Islet of Langerhans (tissue), 1 donor: Measurements from ENCODE around the gene SOD1.
"Not testable (repeated sequence)": the region's sequence is repeated elsewhere in the genome, so short reads cannot be mapped to it uniquely, and the experiment has no call there.

Experiments used
- FAIRE-seq: peaks from one replicate; lab custom pipeline; 2011; peaks lifted over from hg19 to GRCh38; lab: Jason Lieb, UNC

Gene SOD1

GRCh38 chr21:31656199-31657095 lies 3.0 kb upstream of the SOD1 start:
- no peak for FAIRE-seq

GRCh38 chr21:31658053-31658452 lies 1.4 kb upstream of the SOD1 start:
- no peak for FAIRE-seq

- FAIRE-seq = no peak
These were observed 282 bp upstream of the SOD1 start for GRCh38 chr21:31659286-31659535.

- FAIRE-seq = no peak
These were observed 719 bp downstream of the SOD1 start for GRCh38 chr21:31660259-31660565.

- no peak for FAIRE-seq
These were observed 1.1 kb downstream of the SOD1 start for GRCh38 chr21:31660591-31660990.

- FAIRE-seq = no peak
These were observed 4.2 kb downstream of the SOD1 start for GRCh38 chr21:31663584-31664249.

GRCh38 chr21:31665397-31665796 lies 5.9 kb downstream of the SOD1 start:
- no peak for FAIRE-seq

- not testable (repeated sequence) for FAIRE-seq
These were observed 6.4 kb downstream of the SOD1 start for GRCh38 chr21:31665869-31666268.

GRCh38 chr21:31666445-31667010 lies 7.0 kb downstream of the SOD1 start:
- no peak for FAIRE-seq

GRCh38 chr21:31667132-31667531 lies 7.6 kb downstream of the SOD1 start:
- no peak for FAIRE-seq

- FAIRE-seq = no peak
These were observed 8.1 kb downstream of the SOD1 start for GRCh38 chr21:31667639-31668038.

GRCh38 chr21:31668651-31669491 lies 9.4 kb downstream of the SOD1 start:
- FAIRE-seq = no peak

GRCh38 chr21:31670070-31670469 lies 10.6 kb downstream of the SOD1 start:
- FAIRE-seq = no peak

GRCh38 chr21:31671146-31671716 lies 11.7 kb downstream of the SOD1 start:
- no peak for FAIRE-seq

- FAIRE-seq = no peak
These were observed 12.4 kb downstream of the SOD1 start for GRCh38 chr21:31671931-31672330.

GRCh38 chr21:31673321-31673912 lies 13.9 kb downstream of the SOD1 start:
- no peak for FAIRE-seq

- no peak for FAIRE-seq
These were observed 15.8 kb downstream of the SOD1 start for GRCh38 chr21:31675318-31675717.

GRCh38 chr21:31675960-31676359 lies 16.5 kb downstream of the SOD1 start:
- no peak for FAIRE-seq

- no peak for FAIRE-seq
These were observed 17.6 kb downstream of the SOD1 start for GRCh38 chr21:31677047-31677446.

- FAIRE-seq = no peak
These were observed 19.0 kb downstream of the SOD1 start for GRCh38 chr21:31678478-31678877.

- FAIRE-seq = no peak
These were observed 23.1 kb downstream of the SOD1 start for GRCh38 chr21:31682620-31683019.

GRCh38 chr21:31683029-31683428 lies 23.5 kb downstream of the SOD1 start:
- FAIRE-seq = no peak
